ENCODE results near the gene ARHGAP29. TPM values are rescaled to one million over a fixed set of nuclear protein-coding genes. Genes with fewer than 3 reads are reported as not detected.
"Not testable (repeated sequence)": the region's sequence is repeated elsewhere in the genome, so short reads cannot be mapped to it uniquely, and the experiment has no call there.

The ARHGAP29 gene
- total RNA-seq, 1 experiment from 2014 or later = 55.9 TPM

DNA sequence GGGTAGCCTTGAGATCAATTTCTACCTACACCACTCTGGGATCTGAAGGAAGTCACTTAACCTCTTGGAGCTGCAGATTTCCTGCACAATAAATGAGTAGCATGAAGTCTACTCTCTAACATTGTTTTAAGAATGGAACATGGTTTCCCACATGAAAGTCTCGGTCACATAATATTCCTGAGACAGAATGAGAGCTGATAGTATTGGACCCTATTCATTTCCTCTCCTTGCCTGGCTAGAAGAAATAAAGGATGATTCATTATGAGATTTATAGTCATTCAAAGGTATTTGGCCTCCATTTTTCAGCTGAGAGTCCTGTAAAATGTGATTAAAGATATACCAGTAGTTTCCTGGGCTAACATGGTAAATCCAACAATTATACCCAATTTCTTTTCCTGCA lies 56.7 kb downstream of the ARHGAP29 start:
- DNase-seq (ENCODE audit: low read depth) = peak; percentile 18

GRCh38 chr1:94178901-94179300 lies 58.5 kb downstream of the ARHGAP29 start:
- DNase-seq (ENCODE audit: low read depth) = no peak

DNA sequence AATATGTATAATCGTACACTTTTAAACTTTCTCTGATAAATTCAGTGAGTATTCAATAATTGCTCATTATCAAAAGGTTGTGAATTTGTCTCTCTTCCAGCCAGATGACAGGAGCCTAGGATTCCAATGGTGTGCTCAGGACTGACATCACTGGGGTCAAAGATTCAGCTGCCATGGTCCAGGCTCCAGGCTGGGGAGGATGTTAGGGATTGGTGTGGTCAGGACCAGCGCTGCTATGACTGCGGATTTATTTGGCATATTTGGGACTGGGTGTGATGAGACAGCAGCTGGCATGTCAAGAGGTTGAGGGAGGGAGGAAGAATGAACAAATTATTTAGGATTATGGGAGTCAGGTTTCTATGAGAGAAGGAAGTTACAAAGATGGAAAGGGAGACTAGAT lies 68.3 kb downstream of the ARHGAP29 start:
- peak; percentile 19 for DNase-seq (ENCODE audit: low read depth)

GRCh38 chr1:94165843-94166242 lies 71.5 kb downstream of the ARHGAP29 start:
- DNase-seq (ENCODE audit: low read depth) = no peak

DNA sequence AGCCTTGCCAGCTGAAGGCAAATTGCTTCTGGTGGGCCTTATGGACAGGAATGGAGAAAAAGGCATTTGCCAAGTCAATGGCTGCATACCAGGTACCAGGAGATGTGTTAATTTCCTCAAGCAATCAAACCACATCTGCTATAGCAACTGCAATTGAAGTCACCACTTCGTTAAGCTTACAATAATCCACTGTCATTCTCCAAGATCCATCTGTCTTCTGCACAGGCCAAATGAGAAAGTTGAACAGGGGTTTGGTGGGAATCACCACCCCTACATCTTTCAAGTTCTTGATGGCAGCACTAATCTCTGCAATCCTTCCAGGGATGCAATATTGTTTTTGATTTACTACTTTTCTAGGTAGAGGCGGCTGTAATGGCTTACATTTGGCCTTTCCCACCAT lies 72.5 kb downstream of the ARHGAP29 start:
- DNase-seq (ENCODE audit: low read depth) = not testable (repeated sequence)

GRCh38 chr1:94164121-94164520 lies 73.3 kb downstream of the ARHGAP29 start:
- peak; percentile 41 for DNase-seq (ENCODE audit: low read depth)

GRCh38 chr1:94163249-94163648 lies 74.1 kb downstream of the ARHGAP29 start:
- not testable (repeated sequence) for DNase-seq (ENCODE audit: low read depth)

DNA sequence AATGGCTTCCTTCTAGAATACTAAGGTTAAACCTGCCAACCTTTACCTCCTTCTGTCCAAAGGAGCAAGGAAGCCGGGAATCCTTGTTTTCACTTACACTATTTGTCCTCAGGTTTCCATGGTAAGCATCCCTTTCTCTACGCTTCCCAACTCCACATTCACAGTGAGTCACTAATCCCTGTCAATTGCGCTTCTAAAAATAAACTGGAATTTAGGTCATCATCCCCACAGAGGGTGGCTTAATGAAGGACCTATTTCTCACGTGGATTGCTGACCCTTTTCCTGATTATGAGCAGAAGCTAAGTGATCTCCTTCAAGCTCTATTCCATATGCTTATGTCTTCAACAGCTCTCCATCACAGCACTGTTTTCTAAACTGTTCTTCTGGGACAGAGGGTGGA lies 76.6 kb downstream of the ARHGAP29 start:
- DNase-seq (ENCODE audit: low read depth) = peak; percentile 97

DNA sequence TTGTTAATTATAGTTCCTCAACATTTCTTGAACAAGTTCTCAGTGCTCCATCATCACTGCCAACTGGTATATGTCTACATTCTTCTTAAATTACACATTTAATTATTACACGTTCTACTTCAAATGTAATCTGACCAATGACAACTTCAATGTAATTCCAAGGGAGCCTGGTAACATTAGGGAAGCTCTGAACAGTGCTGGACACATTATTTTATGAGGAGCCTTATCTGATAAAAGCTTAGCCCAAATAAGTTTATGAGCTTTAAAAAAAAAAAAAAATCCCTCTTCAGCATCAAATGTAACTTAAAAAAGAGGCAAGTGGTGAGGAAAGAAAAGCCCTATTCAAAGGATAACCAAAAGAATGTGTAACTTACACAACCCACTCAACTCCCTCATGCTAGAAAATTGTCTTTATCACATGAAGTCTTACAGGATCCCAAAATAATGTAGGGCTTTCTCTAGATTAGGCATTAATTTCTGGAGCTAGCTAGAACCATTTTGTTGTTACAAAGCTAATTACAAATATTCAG lies 81.2 kb downstream of the ARHGAP29 start:
- DNase-seq (ENCODE audit: low read depth) = peak; percentile 45

DNA sequence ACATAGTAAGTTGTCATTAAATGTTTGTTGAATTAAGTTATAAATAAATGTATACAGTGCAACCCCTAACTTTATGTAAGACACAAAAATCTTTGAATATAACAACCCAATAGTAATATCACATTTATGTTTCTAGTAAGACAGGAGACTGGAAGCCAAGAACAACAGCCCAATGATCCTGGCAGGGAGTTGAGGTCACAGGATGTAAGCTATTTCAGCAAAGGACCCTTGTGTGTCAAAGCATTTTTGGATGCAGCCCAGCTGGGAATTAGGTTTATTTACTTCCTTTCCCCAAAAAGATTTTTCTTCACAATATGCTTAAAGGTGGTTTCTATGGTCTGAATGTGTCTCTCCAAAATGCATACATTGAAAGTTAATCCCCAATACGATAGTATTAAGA lies 82.4 kb downstream of the ARHGAP29 start:
- DNase-seq (ENCODE audit: low read depth) = no peak

GRCh38 chr1:94153133-94153532 lies 84.3 kb downstream of the ARHGAP29 start:
- no peak for DNase-seq (ENCODE audit: low read depth)

GRCh38 chr1:94149166-94149565 lies 88.2 kb downstream of the ARHGAP29 start:
- DNase-seq (ENCODE audit: low read depth) = not testable (repeated sequence)

DNA sequence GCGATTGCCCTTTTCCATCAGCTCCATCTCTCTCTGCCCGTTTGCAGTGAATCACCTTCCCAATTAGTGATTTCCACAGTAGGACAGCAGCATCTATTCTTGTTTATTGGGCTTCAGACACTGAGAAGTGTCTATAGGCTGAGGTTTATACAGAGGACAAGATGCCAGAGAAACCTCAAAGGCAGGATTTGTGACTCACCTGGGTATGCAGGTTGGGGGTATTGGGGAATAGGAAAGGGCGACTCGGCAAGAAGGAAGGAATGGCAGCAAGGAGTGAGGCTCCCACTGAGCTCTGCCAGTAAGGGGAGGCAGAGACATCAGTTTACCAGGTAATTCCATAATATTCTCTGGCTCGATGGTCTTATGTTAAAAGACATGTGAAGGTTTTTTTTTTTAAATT lies 91.1 kb downstream of the ARHGAP29 start:
- DNase-seq (ENCODE audit: low read depth) = no peak

- no peak for DNase-seq (ENCODE audit: low read depth)
These were observed 92.5 kb downstream of the ARHGAP29 start for GRCh38 chr1:94144836-94145235.

- DNase-seq (ENCODE audit: low read depth) = no peak
These were observed 93.6 kb downstream of the ARHGAP29 start for GRCh38 chr1:94143809-94144176.

- DNase-seq (ENCODE audit: low read depth) = no peak
These were observed 94.1 kb downstream of the ARHGAP29 start for GRCh38 chr1:94143173-94143808.

- no peak for DNase-seq (ENCODE audit: low read depth)
These were observed 94.8 kb downstream of the ARHGAP29 start for GRCh38 chr1:94142583-94142982.

DNA sequence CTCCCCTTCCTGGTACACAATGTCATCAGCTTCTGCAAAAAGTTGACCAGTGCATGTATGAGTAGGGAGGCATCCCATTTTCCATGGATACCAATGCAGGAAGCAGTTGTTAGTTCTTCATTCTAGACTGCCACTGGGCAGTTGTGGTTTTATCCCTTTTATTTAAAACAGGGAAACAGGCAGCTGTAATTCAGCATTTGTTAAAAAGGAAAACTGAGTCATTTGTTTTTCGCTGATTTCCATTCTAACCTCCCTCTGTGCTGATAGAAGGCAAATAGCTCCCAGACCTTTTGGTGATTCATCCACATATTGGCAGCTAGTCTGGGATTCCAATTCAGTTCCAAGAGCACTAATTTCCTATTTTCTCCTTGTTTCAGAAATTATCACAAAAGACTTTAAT lies 95.4 kb downstream of the ARHGAP29 start:
- peak; percentile 86 for DNase-seq (ENCODE audit: low read depth)

DNA sequence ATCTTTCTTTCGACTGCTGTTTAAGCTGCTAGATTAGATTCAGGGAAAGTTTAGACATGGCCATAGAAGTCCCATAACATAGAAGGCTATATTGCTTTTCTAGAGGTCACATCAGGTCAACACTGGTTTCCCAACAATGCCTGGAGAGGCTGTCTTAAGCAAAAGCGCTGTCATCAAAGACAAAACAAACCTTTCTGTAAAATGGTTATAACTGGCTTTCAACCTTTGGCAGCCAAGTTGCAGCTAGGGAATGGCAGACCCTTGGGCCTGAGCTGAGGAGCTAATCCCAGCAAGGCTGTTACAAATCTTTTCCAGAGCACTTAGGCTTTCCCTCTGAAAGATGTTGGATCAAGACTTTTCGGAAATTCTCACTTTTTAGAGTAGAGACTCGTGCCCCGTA lies 105.3 kb downstream of the ARHGAP29 start:
- no peak for DNase-seq (ENCODE audit: low read depth)

DNA sequence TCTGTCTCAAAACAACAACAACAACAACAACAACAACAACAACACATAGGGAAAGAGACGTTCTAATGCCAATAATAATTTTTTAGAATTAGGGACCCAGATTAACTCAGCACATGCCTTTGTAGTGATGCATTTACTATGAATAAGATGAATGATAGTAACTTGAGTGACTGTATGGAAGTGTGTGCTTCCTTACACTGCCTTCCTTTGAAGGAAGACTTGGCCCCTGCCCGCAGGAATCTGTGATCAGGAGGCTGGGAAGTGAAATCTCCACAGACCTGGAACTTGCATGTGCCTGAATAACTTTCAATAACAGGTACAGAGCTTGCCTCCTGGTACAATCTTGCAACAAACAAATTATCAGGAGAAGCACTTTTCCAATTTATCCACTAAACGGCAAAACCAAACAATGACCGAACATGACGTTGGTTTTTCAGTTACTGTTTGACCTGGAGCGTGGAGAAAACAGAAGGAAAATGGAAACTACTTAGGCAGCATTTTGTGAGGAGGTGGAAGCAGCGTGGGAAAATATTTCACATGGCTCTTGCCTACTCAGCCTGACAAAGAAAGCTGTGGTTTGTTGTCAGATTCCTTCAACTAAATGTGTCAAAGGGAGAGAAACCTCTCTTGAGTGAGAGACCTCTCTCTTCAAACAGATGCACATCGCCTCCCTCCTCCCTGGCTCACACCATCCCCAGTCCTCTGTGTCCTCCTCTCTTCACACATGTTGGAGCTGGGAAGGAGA lies 106.4 kb downstream of the ARHGAP29 start:
- DNase-seq (ENCODE audit: low read depth) = peak; percentile 71

GRCh38 chr1:94126651-94127050 lies 110.7 kb downstream of the ARHGAP29 start:
- no peak for DNase-seq (ENCODE audit: low read depth)

DNA sequence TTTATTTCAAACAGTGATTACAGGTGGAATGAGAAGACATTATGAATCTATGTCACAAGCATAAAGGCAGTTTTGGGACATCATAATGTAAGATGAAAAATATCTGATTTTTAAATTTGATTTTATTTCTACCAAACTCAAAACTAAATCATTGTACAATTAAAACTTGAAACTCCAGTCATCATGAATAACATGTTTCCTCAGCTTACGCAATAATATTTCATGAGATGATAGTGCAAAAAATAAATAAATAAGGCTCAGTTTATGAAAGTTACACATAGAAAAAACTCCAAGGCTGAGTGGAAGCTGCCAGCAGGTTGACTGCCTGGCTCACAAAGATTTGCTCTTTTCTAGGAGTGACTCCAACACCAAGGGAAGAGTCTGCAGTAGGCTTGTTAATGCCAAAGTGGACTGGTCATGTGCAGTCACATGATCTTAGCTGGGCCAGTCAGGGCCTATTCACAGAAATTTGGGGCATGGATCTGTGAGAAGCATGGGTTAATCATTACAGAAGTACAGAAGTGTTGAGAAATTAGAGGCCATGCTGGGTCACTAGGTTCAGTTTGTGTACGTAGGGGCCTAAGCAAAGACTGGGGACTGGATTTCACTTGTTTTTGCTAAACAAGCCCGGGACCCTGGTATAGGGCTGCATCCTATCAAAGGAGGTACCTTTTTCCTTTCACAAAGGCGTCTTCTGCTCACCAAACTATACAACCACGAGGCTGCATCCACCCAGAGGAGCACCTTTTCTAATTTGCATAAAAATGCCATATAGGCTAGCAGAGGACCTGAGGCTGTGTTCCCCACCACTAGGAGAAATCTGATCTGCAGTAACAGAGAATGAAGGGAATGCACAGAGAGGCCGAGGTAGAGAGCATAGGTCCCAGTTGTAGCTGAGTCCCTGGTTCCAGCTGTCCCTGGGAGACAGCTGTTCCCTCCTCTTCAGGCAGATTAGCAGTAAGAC lies 111.6 kb downstream of the ARHGAP29 start:
- no peak for DNase-seq (ENCODE audit: low read depth)
